GM12878 (cell line): ENCODE data around the gene FGL2. TPM values are rescaled to one million over a fixed set of nuclear protein-coding genes. Genes with fewer than 3 reads are reported as not detected.

ENCODE experiments used
- BRCA1 ChIP-seq: IDR thresholded peaks from 2 replicates; pipeline ENCODE4 v1.6.1; 2011; ENCODE audit warnings: low read depth, low read length, improper control_type of control experiment
- CHD2 ChIP-seq: IDR thresholded peaks from 2 replicates; pipeline ENCODE4 v1.6.1; 2011; ENCODE audit warnings: low read depth, low read length, improper control_type of control experiment, borderline replicate concordance
- EED ChIP-seq: sonication (generic); IDR thresholded peaks from 2 replicates; pipeline ENCODE4 v1.6.1; 2016; ENCODE audit warnings: antibody characterized with exemption, low read depth
- JUNB ChIP-seq: IDR thresholded peaks from 2 replicates; pipeline ENCODE4 v1.6.1; 2016; ENCODE audit warnings: antibody characterized with exemption, mild to moderate bottlenecking
- JUND ChIP-seq: IDR thresholded peaks from 2 replicates; pipeline ENCODE4 v1.6.1; 2012; ENCODE audit warnings: low read depth, mild to moderate bottlenecking, low read length, improper control_type of control experiment, moderate library complexity
- NR2C2 ChIP-seq: IDR thresholded peaks from 2 replicates; pipeline ENCODE4 v1.6.1; 2011; ENCODE audit warnings: borderline replicate concordance, low read depth; ENCODE audit not compliant: control insufficient read depth, insufficient read length
- PML ChIP-seq: IDR thresholded peaks from 2 replicates; pipeline ENCODE4 v1.6.1; 2012; ENCODE audit warnings: low read length, inconsistent platforms
- RB1 ChIP-seq: fragments of 450-650 bp; formaldehyde crosslinking; IDR thresholded peaks from 2 replicates; pipeline ENCODE4 v1.6.1; 2017; ENCODE audit warnings: mild to moderate bottlenecking, borderline replicate concordance
- TCF12 ChIP-seq: IDR thresholded peaks from 2 replicates; pipeline ENCODE4 v1.6.1; 2011; ENCODE audit warnings: low read depth, mild to moderate bottlenecking, low read length
- YY1 ChIP-seq: IDR thresholded peaks from 2 replicates; pipeline ENCODE4 v1.6.1; 2011; ENCODE audit warnings: low read depth, mild to moderate bottlenecking, low read length
- ZNF217 ChIP-seq: fragments of 450-650 bp; IDR thresholded peaks from 2 replicates; pipeline ENCODE4 v1.6.1; 2017; ENCODE audit warnings: antibody characterized with exemption, mild to moderate bottlenecking
- polyA plus RNA-seq, 11 experiments: library from polyadenylated mRNA; depleted of rRNA in 4 of 11; unstranded in 6 of 11; stranded (reverse) in 5 of 11; fragments of >200 nt; fragmentation: Nextera tagmentation in 4 of 11; fragmentation: Illumina TruSeq in 1 of 11; extraction: Ambion mirVana in 4 of 11; extraction: Trizol in 1 of 11; gene quantifications; 1 replicate in 1 of 11; 2 replicates in 10 of 11; pipeline versions ENCODE4 v1.2.1 to v1.2.3, GENCODE V29; 2011 to 2016; ENCODE audit warnings: inconsistent platforms in 2 of 11, missing spikeins in 2 of 11, low read depth in 1 of 11
- total RNA-seq, 4 experiments: library from RNA; depleted of rRNA in 3 of 4; stranded (reverse); fragments of >200 nt in 3 of 4; fragmentation: Illumina TruSeq in 1 of 4; extraction: Trizol in 1 of 4; gene quantifications; 2 replicates each; pipeline versions ENCODE4 v1.2.1 to v1.2.3, GENCODE V29; 2013 to 2021
- TF ChIP-seq, protein P1 (sequence below): fragments of 450-650 bp; IDR thresholded peaks from 2 replicates; pipeline ENCODE4 v1.6.1; 2017; ENCODE audit warnings: mild to moderate bottlenecking, moderate library complexity
- TF ChIP-seq, protein P2 (sequence below): IDR thresholded peaks from 2 replicates; pipeline ENCODE4 v1.6.1; 2012; ENCODE audit warnings: improper control_type of control experiment, low read depth, low read length; ENCODE audit not compliant: insufficient replicate concordance
- TF ChIP-seq, protein P3 (sequence below): IDR thresholded peaks from 2 replicates; pipeline ENCODE4 v1.6.1; 2012; ENCODE audit warnings: low read depth, low read length, improper control_type of control experiment
- TF ChIP-seq, protein P4 (sequence below): fragments of 450-650 bp; IDR thresholded peaks from 2 replicates; pipeline ENCODE4 v1.6.1; 2018; ENCODE audit warnings: borderline replicate concordance, mild to moderate bottlenecking; ENCODE audit not compliant: partially characterized antibody
- TF ChIP-seq, protein P5 (sequence below): fragments of 450-650 bp; IDR thresholded peaks from 2 replicates; pipeline ENCODE4 v1.6.1; 2017; ENCODE audit warnings: mild to moderate bottlenecking

The FGL2 gene
- total and polyA plus RNA-seq, 10 of the 15 experiments (the other 5 are each of a cell fraction or from before 2014, with no cell fraction given): 0.04 to 3.2 (median 1.5) TPM

DNA sequence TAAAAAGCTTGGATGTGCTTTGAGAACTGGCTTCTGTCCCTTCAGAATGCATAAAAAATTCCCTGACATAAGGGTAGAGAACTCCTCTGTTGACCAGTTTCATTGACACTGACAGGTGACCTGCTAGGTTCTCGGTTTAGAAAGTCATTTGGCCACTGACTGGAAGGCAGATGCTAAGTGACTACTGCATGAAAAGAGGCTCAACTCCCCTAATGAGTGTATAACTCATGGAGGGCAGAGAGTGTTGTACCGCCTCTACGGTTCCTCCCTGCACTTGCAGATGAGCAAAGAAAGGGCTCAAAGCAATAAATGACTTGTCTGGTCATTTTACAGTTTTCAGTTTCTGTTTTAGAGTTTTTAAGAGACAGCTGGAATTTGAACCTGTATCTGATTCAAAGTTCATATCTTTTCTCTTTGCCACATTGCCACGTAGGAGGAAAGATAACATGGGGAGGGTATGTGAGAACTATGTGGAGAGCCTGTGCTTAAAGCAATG lies 2.9 kb upstream of the FGL2 start (continued):
- TF ChIP-seq, protein P1, sequence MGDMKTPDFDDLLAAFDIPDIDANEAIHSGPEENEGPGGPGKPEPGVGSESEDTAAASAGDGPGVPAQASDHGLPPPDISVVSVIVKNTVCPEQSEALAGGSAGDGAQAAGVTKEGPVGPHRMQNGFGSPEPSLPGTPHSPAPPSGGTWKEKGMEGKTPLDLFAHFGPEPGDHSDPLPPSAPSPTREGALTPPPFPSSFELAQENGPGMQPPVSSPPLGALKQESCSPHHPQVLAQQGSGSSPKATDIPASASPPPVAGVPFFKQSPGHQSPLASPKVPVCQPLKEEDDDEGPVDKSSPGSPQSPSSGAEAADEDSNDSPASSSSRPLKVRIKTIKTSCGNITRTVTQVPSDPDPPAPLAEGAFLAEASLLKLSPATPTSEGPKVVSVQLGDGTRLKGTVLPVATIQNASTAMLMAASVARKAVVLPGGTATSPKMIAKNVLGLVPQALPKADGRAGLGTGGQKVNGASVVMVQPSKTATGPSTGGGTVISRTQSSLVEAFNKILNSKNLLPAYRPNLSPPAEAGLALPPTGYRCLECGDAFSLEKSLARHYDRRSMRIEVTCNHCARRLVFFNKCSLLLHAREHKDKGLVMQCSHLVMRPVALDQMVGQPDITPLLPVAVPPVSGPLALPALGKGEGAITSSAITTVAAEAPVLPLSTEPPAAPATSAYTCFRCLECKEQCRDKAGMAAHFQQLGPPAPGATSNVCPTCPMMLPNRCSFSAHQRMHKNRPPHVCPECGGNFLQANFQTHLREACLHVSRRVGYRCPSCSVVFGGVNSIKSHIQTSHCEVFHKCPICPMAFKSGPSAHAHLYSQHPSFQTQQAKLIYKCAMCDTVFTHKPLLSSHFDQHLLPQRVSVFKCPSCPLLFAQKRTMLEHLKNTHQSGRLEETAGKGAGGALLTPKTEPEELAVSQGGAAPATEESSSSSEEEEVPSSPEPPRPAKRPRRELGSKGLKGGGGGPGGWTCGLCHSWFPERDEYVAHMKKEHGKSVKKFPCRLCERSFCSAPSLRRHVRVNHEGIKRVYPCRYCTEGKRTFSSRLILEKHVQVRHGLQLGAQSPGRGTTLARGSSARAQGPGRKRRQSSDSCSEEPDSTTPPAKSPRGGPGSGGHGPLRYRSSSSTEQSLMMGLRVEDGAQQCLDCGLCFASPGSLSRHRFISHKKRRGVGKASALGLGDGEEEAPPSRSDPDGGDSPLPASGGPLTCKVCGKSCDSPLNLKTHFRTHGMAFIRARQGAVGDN: no peak
- TF ChIP-seq YY1: peak; percentile 60; the same call in 1 of the 2 replicates
- TF ChIP-seq BRCA1: no peak
- no peak for TF ChIP-seq NR2C2
- peak; percentile 89 for TF ChIP-seq JUNB
- peak; percentile 62 for TF ChIP-seq EED
- peak; percentile 78 for TF ChIP-seq TCF12
- peak; percentile 59; the same call in 1 of the 2 replicates for TF ChIP-seq PML
- no peak for TF ChIP-seq RB1
- peak; percentile 31; the same call in 1 of the 2 replicates for TF ChIP-seq JUND
- TF ChIP-seq, protein P2, sequence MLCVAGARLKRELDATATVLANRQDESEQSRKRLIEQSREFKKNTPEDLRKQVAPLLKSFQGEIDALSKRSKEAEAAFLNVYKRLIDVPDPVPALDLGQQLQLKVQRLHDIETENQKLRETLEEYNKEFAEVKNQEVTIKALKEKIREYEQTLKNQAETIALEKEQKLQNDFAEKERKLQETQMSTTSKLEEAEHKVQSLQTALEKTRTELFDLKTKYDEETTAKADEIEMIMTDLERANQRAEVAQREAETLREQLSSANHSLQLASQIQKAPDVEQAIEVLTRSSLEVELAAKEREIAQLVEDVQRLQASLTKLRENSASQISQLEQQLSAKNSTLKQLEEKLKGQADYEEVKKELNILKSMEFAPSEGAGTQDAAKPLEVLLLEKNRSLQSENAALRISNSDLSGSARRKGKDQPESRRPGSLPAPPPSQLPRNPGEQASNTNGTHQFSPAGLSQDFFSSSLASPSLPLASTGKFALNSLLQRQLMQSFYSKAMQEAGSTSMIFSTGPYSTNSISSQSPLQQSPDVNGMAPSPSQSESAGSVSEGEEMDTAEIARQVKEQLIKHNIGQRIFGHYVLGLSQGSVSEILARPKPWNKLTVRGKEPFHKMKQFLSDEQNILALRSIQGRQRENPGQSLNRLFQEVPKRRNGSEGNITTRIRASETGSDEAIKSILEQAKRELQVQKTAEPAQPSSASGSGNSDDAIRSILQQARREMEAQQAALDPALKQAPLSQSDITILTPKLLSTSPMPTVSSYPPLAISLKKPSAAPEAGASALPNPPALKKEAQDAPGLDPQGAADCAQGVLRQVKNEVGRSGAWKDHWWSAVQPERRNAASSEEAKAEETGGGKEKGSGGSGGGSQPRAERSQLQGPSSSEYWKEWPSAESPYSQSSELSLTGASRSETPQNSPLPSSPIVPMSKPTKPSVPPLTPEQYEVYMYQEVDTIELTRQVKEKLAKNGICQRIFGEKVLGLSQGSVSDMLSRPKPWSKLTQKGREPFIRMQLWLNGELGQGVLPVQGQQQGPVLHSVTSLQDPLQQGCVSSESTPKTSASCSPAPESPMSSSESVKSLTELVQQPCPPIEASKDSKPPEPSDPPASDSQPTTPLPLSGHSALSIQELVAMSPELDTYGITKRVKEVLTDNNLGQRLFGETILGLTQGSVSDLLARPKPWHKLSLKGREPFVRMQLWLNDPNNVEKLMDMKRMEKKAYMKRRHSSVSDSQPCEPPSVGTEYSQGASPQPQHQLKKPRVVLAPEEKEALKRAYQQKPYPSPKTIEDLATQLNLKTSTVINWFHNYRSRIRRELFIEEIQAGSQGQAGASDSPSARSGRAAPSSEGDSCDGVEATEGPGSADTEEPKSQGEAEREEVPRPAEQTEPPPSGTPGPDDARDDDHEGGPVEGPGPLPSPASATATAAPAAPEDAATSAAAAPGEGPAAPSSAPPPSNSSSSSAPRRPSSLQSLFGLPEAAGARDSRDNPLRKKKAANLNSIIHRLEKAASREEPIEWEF: peak; percentile 48
- TF ChIP-seq, protein P3, sequence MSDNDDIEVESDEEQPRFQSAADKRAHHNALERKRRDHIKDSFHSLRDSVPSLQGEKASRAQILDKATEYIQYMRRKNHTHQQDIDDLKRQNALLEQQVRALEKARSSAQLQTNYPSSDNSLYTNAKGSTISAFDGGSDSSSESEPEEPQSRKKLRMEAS: no peak
- TF ChIP-seq, protein P4, sequence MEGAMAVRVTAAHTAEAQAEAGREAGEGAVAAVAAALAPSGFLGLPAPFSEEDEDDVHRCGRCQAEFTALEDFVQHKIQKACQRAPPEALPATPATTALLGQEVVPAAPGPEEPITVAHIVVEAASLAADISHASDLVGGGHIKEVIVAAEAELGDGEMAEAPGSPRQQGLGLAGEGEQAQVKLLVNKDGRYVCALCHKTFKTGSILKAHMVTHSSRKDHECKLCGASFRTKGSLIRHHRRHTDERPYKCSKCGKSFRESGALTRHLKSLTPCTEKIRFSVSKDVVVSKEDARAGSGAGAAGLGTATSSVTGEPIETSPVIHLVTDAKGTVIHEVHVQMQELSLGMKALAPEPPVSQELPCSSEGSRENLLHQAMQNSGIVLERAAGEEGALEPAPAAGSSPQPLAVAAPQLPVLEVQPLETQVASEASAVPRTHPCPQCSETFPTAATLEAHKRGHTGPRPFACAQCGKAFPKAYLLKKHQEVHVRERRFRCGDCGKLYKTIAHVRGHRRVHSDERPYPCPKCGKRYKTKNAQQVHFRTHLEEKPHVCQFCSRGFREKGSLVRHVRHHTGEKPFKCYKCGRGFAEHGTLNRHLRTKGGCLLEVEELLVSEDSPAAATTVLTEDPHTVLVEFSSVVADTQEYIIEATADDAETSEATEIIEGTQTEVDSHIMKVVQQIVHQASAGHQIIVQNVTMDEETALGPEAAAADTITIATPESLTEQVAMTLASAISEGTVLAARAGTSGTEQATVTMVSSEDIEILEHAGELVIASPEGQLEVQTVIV: no peak
- peak; percentile 58; the same call in 1 of the 2 replicates for TF ChIP-seq CHD2
- TF ChIP-seq, protein P5, sequence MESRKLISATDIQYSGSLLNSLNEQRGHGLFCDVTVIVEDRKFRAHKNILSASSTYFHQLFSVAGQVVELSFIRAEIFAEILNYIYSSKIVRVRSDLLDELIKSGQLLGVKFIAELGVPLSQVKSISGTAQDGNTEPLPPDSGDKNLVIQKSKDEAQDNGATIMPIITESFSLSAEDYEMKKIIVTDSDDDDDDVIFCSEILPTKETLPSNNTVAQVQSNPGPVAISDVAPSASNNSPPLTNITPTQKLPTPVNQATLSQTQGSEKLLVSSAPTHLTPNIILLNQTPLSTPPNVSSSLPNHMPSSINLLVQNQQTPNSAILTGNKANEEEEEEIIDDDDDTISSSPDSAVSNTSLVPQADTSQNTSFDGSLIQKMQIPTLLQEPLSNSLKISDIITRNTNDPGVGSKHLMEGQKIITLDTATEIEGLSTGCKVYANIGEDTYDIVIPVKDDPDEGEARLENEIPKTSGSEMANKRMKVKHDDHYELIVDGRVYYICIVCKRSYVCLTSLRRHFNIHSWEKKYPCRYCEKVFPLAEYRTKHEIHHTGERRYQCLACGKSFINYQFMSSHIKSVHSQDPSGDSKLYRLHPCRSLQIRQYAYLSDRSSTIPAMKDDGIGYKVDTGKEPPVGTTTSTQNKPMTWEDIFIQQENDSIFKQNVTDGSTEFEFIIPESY: no peak
- peak; percentile 68 for TF ChIP-seq ZNF217
